Fibroblast of skin of left quadriceps (primary cell): ENCODE measurements around the gene TMEM114.

ENCODE experiments used
- DNase-seq, 2 experiments: peaks; one replicate each; pipeline ENCODE4 v3.0.0-alpha.2; 2013; ENCODE audit warnings: low read depth in 2 of 2

Gene TMEM114

DNA sequence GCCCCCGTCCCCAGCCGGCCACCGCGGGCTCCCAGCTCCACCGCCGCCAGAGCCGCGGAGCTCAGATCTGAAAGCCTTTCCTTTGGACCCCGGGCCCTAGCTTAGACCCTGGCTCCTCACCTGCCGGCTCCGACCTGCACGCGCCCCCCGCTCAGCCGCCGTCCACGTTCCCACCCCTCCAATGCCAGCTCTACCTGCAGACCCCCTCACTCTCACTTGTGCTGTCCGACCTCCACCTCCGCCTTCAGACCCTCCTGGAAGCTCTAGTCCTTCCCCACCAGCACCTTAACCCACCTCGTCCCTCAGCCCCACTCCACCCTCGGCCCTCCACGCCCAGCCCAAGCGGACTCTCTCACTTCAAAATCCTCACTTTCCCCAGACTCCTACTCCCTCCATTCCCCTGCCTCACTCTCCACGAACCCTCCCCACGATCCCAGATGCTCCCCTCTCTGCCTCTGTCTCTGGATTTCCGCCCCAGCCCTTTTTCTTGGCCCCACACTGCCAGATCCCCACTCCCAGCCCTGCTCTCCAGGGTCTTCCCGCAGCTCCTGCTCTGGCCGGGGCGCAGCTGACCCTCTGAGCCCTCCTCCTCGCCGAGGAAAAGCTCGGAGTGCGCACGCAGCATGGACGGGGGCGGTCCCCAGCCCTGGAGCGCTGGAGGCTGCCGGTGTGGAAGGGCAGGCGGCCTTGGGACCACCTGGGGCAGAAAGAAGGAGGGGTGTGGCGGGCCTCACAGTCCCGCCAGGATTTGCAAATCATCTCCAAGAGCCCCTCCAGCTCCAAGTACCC, at the start of gene TMEM114:
TMEM114 (minus strand) TSS at position 612 of the 789 bp plus-strand sequence. CDS start 673 bp downstream, outside the sequence.
- no peak for DNase-seq

DNA sequence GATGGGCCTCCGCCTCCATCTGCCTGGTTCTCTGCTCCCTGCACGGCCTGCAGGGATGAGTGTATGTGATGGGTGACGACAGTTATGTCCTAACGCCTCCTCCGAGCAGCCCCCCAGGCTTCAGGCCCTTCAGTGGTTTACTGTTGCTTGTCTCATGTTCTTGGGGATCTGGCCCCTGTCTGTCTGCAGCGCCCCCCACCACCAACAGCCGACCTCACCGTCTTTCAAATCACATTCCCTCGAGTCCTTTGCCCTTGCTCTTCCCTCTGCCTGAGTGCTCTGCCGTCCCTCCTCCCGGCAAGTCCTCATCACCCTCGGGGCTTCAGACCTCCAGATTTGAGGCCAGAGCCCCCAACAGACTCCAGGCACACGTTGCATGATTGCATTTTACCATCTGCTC, 49.4 kb upstream of the TMEM114 start:
- DNase-seq: no peak

- DNase-seq: no peak
Observed at GRCh38 chr16:8634991-8635736, 44.9 kb upstream of the TMEM114 start.

GRCh38 chr16:8632675-8633182, 42.4 kb upstream of the TMEM114 start:
- DNase-seq: no peak

DNA sequence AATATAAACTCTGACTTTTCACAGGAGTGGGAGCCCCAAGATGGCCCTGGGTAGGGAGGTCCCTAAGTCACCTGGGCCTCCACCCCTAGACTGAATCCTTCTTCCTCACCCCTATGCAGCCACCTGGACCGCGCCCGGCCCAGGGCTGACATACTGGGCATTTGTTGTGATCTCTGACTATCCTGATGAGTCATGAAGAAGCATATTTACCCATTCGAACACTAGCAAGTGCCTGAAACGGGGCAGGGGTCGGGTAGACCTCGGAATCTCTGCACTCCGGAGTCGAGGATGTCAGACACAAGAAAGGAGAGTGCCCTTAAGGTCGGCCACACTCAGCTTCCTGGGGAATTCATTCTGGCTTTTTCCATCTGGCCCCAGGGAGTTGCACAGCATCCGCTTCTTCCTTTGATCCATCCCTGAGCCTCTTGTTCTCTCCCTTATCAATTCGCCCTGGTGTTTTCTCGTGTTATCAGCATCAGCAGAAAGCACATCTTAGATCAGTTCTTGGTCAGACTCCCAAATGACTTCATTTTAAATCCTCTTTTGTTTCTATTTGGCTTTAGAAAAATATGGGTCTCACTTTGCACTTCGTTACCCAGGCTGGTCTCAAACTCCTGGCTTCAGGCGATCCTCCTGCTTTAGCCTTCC, 41.6 kb upstream of the TMEM114 start:
- DNase-seq: no peak

DNA sequence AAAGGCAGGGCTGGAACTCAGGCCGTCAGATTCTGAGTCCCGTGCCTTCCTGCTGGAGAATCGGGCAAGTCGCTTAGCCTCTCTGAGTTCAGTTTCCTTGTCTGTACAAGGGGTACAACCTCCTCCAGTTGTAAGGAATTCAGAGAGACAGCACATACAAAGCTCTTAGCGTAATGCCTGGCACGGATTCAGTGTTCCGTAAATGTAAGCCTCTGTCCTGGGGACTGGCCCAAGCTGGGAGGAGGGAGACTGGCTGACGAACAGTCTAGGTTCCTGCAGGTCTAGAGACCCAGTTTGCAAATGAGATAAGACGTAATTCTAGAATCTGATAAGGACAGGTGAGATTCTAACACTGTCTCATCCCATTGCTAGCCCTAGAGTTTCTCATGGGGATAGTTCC, 41.1 kb upstream of the TMEM114 start:
- no peak for DNase-seq

- no peak for DNase-seq
Observed at GRCh38 chr16:8630255-8630953, 40.1 kb upstream of the TMEM114 start.

DNA sequence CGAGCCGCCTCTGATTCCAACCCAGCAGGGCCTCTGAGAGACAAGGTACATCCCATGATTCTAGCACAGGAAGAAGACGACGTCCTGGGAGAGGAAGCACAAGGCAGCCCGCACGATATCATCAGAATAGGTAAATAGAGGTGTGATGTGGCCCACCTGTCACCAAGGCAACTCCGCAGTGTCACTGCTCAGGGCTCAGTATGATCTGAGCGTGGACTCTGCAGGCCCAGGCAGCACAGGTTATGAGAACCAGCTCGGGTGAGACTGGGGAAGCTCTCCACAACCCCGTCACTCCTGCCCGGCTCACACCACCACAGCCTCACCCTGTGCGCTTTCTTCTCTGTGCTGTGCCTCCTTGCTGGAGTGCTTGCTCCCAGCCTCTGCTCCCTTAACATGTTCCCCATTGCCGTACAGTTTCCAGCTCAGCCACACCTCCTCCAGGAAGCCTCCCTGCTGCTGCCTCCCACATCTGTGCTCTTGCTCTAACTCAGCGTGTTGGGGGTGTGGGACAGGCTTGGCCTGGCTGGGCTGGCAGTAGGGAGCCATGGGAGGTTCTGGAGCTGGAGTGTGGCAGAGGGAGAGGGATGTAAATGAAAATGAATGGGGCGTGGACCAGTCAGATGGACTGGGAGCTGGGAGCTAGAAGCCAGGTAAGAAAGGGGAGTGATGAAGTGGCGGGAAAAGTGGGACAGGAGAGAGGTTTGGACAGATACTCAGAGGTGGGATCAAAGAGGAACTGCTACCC, 38.8 kb upstream of the TMEM114 start:
- no peak for DNase-seq

- no peak for DNase-seq
Observed at GRCh38 chr16:8627456-8627855, 37.1 kb upstream of the TMEM114 start.

- no peak for DNase-seq
Observed at GRCh38 chr16:8626946-8627345, 36.6 kb upstream of the TMEM114 start.

DNA sequence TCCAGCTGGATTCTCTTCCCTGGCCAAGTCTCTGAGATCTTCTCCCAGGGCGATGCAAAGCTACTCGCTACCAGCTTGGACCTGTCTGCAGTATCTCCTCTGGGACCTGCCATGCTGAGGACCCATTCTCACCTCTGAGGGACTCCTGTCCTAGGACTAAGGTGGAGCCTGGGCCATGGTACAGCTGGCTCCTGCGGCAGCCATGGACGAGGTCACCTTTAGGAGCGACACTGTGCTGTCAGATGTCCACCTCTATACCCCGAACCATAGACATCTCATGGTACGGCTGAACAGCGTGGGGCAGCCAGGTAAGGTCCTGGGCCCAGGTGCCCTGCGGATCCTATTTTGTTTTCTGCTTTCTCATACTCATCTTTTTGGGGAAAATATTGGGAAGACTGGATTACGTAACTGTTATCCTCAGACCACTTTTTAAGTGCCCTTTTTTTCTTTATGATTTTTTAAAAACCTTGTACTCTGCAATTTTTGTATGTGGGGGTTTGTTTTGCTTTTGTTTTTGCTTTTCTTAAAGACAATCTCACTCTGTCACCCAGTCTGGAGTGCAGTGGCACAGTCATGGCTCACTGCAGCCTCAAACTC, 35.3 kb upstream of the TMEM114 start:
- DNase-seq: no peak

- no peak for DNase-seq
Observed at GRCh38 chr16:8623634-8624033, 33.3 kb upstream of the TMEM114 start.

GRCh38 chr16:8622315-8622656, 32.0 kb upstream of the TMEM114 start:
- DNase-seq: no peak

- peak; percentile 58 to 63 for DNase-seq
Observed at GRCh38 chr16:8621572-8622314, 31.4 kb upstream of the TMEM114 start, which contains the start of gene METTL22. METTL22 (plus strand) TSS chr16:8621698; CDS start chr16:8625666, 3,968 bp downstream.

DNA sequence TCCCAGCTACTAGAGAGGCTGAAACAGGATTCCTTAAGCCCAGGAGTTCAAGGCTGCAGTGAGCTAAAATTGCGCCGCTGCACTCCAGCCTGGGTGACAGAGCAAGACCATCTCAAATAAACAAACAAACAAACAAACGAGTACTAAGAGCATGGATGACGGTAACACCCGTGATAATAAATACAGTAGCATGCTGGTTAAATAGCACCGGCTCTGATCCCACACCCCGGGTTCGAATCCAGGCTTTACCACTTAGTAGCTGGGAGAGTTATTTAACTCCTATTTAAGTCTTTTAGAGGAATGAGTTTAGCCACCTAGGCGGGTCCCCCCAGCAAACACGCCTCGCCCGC, 30.9 kb upstream of the TMEM114 start:
- DNase-seq: no peak

DNA sequence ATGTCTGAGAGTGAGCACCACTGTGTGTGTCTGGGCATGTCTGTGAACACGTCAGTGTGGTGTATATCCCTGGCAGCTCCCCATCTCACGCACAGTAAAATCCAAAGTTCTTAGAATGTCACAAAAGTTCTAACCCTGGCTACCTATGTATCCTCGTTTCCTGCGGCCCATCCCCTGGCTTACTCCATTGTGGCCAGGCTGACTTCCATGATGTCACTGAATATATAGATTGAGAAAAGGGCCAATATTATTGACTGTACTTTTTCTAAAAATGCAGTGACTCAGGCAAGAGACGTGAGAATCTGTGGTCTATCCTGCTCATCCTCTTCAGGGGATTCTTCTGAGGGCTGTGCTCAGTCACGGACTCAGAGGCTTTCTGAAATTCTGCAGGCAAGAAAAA, 30.2 kb upstream of the TMEM114 start:
- no peak for DNase-seq

- DNase-seq: no peak
Observed at GRCh38 chr16:8619671-8620370, 29.5 kb upstream of the TMEM114 start.

- DNase-seq: no peak
Observed at GRCh38 chr16:8614435-8615029, 24.2 kb upstream of the TMEM114 start.
